ENCODE data around the gene KIAA0232.
A peak's percentile ranks its signal among the peaks of the same experiment; 100 is the strongest.

DNA sequence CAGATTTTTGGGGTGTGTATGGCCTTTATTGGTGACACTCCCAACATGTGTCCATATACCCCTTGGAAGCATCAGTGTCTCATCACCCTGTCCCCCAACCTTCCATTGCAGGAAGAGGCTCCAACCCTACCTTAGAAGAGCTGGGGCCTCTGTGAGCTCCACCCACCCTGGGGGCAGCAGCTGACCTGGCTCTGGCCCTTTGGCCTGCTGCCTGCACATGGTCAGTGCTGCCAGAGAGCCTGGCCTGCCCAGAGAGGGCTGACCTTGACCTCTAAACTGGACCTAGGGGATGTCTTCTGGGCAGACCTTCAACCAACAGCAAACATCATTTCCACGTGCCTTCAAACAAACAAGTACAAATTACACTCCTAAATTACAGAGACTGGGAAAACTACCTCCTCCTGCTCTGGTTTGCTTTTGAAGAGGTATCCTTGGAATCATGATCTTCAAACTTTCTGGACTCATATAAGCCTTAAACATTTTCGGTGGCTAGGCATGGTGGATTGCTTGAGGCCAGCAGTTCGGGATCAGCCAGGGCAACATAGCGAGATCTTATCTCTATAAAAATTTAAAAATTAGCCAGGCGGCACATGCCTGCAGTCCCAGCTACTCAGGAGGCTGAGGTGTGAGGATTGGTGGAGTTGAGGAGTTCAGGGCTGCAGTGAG is 27.3 kb upstream of the KIAA0232 start:
- TF ChIP-seq, protein P1, sequence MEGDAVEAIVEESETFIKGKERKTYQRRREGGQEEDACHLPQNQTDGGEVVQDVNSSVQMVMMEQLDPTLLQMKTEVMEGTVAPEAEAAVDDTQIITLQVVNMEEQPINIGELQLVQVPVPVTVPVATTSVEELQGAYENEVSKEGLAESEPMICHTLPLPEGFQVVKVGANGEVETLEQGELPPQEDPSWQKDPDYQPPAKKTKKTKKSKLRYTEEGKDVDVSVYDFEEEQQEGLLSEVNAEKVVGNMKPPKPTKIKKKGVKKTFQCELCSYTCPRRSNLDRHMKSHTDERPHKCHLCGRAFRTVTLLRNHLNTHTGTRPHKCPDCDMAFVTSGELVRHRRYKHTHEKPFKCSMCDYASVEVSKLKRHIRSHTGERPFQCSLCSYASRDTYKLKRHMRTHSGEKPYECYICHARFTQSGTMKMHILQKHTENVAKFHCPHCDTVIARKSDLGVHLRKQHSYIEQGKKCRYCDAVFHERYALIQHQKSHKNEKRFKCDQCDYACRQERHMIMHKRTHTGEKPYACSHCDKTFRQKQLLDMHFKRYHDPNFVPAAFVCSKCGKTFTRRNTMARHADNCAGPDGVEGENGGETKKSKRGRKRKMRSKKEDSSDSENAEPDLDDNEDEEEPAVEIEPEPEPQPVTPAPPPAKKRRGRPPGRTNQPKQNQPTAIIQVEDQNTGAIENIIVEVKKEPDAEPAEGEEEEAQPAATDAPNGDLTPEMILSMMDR (IDR thresholded peaks at IDR 0.05 in 8 of 11, conservative IDR thresholded peaks at IDR 0.05 in 3 of 11): no peak
- no peak for TF ChIP-seq POLR2A (IDR thresholded peaks at IDR 0.05)
- TF ChIP-seq POLR2AphosphoS5 (IDR thresholded peaks at IDR 0.05): peak in 1 of 3 donors; percentile 11
